Heart left ventricle (tissue), 16 donors: Measurements from ENCODE around the gene STAB1. TPM values are rescaled to one million over a fixed set of nuclear protein-coding genes. Genes with fewer than 3 reads are reported as not detected.

Experiments used
- ATAC-seq, 4 donors: fragments of 200-7000 bp; cut with Tn5 transposase; one replicate each; pipeline ENCODE4 v1.9.1; 2020 to 2022; ENCODE audit warnings: moderate library complexity in 4 of 4, mild to moderate bottlenecking in 3 of 4, moderate number of reproducible peaks in 1 of 4
- DNase-seq, 5 donors: peaks; one replicate each; pipeline ENCODE4 v3.0.0-alpha.2; 2020
- H3K27ac ChIP-seq, 12 donors: fragments of 200-600 bp; sonication (generic) in 4 of 12; one replicate each; pipeline versions ENCODE4 v1.5.0 to v1.8.0; 2016 to 2022; ENCODE audit warnings: mild to moderate bottlenecking in 2 of 12
- H3K27me3 ChIP-seq, 9 donors: fragments of 200-600 bp; sonication (generic) in 2 of 9; one replicate each; pipeline versions ENCODE4 v1.5.1 to v1.8.0; 2016 to 2022; ENCODE audit warnings: mild to moderate bottlenecking in 3 of 9
- H3K36me3 ChIP-seq, 9 donors: fragments of 200-600 bp; sonication (generic) in 2 of 9; one replicate each; pipeline versions ENCODE4 v1.5.0 to v1.8.0; 2018 to 2022; ENCODE audit warnings: mild to moderate bottlenecking in 2 of 9
- H3K4me1 ChIP-seq, 12 donors: fragments of 200-600 bp; sonication (generic) in 4 of 12; one replicate each; pipeline versions ENCODE4 v1.5.0 to v1.8.0; 2016 to 2022; ENCODE audit warnings: mild to moderate bottlenecking in 3 of 12
- H3K4me3 ChIP-seq, 12 donors: fragments of 200-600 bp; sonication (generic) in 4 of 12; one replicate each; pipeline versions ENCODE4 v1.5.0 to v1.8.0; 2017 to 2022; ENCODE audit warnings: mild to moderate bottlenecking in 9 of 12, moderate library complexity in 4 of 12
- H3K9me3 ChIP-seq, 12 donors: fragments of 200-600 bp; sonication (generic) in 4 of 12; one replicate each; pipeline versions ENCODE4 v1.5.0 to v1.8.0; 2016 to 2022; ENCODE audit warnings: mild to moderate bottlenecking in 1 of 12
- POLR2A ChIP-seq, 2 donors: fragments of 450-650 bp; IDR thresholded peaks; one replicate each; pipeline ENCODE4 v1.6.1; 2017; ENCODE audit warnings: antibody characterized with exemption in 2 of 2, mild to moderate bottlenecking in 2 of 2, moderate library complexity in 2 of 2
- WGBS, 4 donors: extraction: QIAGEN DNeasy Blood & Tissue Kit in 2 of 4; methylation state at CpG; one replicate each; pipeline versions ENCODE4 v1.1.5 to v1.1.7; 2013 to 2018; 5-methylcytosine and 5-hydroxymethylcytosine counted together
- intact Hi-C, 10 donors: fragments of 100-400 bp; cut with DNase I; formaldehyde crosslinking; loops; one replicate each; pipeline versions ENCODE4 v1.11.1 to v1.14.2; 2022
- polyA plus RNA-seq, 2 donors: library from polyadenylated mRNA; stranded (reverse); fragments of 200-250 nt; gene quantifications; one replicate each; pipeline ENCODE4 v1.2.3, GENCODE V29; 2013
- total RNA-seq, 9 donors: library from RNA; depleted of rRNA in 2 of 9; stranded (reverse); fragments of >200 nt in 2 of 9; fragmentation: NEBNext Ultra II Directional in 3 of 9; extraction: Animal tissue kit (Norgen Biotek cat#: 25700) in 3 of 9; gene quantifications; one replicate each; pipeline versions ENCODE4 v1.1.0 to v1.2.4, GENCODE V29; 2016 to 2023
- TF ChIP-seq, protein P1 (sequence below), 12 donors: fragments of 200-600 bp; sonication (generic) in 4 of 12; IDR thresholded peaks; one replicate each; pipeline versions ENCODE4 v1.5.0 to v1.8.0; 2018 to 2022; ENCODE audit warnings: antibody characterized with exemption in 12 of 12, mild to moderate bottlenecking in 5 of 12
- donor health status: ischemic (EF 13 %, LVEDD 7.1; RV severe dilation, severe dysfunction).
- donor health status: healthy with polysubstance abuse.
- donor health status: DM: no; HTN: yes; CAD: no.
- donor health status: DM: no; HTN: no; CAD: no.
- donor health status: ischemic (EF 25% LVEDD 6.9; RV normal size, moderate dysfunction).
- donor health status: ischemic (EF 25% LVEDD 5.7; RV mildly dilated, moderate dysfunction).
- donor health status: healthy.
- donor health status: DM: yes; HTN: yes; CAD: no.
- donor health status: ischemic (EF 35%, LVEDD 5.7; RV mildly dilated, moderate dysfunction).
- donor health status: nonischemic (EF 11% LVEDD 7.7; RV severe dilation, severe dysfunction).
- donor health status: DM: yes; HTN: yes; CAD: no.
- donor health status: PGD.
- donor health status: ischemic (EF 29% LVEDD 5.4; RV normal size, mild dysfunction).
- donor health status: nonischemic (EF 23%, LVEDD 6.1; RV moderate dilation, normal function).

The STAB1 gene
- total and polyA plus RNA-seq, 11 donors: 34.1 to 351 (median 50.6) TPM

DNA sequence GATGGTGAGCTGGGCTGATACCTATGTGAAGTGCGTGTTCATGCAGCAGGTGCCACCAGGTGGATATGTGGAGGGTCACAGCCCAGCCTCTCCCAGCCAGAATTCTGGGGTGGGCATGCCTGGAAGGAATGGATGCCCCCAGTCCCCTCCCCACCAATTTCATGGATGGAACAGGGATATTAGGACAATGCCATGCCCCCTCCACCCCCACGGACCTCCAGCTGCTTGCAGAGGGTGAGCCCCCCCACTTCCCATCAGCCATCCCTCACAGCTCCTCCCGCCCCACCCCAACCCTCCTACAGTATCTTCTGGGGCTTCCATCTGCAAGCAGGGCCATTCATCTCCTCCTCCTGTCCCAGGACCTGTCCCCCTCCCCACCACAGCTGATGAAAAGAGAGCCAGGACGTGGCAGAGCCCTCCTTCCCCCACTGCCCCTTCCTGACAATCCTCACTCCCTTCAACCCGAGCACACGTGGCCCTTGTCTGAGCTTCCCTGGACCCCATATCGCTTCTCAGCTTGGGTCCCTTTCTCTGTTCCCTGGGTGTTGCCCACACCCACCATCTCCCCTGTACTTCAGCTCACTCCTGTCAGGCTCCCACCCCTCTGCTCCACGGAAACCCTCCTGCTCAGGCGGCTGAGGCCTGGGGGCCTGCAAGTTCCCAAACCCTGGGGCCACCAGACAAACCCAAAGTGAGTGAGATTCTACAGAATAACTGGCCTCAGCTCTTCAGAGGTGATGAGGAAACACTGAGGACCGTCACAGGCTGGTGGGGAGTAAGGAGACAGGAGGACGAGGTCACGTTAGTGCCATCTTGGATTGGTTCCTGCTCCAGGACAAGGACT is 47.4 kb upstream of the STAB1 start:
- Histone ChIP-seq H3K4me3 (no peak overlapping the region), H3K36me3 (peaks cover 0 to 22% (median 2%) of the 10 kb centered on the region in 9 donors), H3K27ac (peak overlapping the region in 11 of 12 donors; percentile 14 to 99 (median 93)), H3K9me3 (no peaks in the 10 kb centered on the region), H3K4me1 (peaks cover 0 to 49% (median 15%) of the 10 kb centered on the region in 12 donors), H3K27me3 (no peaks in the 10 kb centered on the region)
- ATAC-seq (peak in 3 of 4 donors; percentile 0 to 1 (median 1)), DNase-seq (peak in 3 of 5 donors; percentile 29 to 50 (median 39))
- intact Hi-C loops: loop anchor here in 8 of 10 donors (1.0 to 2.0 kb wide), 3 partner anchors 17 to 19 kb away; no protein-coding TSS in a partner anchor
- TF ChIP-seq POLR2A (IDR thresholded peaks at IDR 0.05): no peak
- TF ChIP-seq, protein P1, sequence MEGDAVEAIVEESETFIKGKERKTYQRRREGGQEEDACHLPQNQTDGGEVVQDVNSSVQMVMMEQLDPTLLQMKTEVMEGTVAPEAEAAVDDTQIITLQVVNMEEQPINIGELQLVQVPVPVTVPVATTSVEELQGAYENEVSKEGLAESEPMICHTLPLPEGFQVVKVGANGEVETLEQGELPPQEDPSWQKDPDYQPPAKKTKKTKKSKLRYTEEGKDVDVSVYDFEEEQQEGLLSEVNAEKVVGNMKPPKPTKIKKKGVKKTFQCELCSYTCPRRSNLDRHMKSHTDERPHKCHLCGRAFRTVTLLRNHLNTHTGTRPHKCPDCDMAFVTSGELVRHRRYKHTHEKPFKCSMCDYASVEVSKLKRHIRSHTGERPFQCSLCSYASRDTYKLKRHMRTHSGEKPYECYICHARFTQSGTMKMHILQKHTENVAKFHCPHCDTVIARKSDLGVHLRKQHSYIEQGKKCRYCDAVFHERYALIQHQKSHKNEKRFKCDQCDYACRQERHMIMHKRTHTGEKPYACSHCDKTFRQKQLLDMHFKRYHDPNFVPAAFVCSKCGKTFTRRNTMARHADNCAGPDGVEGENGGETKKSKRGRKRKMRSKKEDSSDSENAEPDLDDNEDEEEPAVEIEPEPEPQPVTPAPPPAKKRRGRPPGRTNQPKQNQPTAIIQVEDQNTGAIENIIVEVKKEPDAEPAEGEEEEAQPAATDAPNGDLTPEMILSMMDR (IDR thresholded peaks at IDR 0.05): no peak
- WGBS, 4 donors: 45 to 59% (median 49%) methylated on average over 12 of the region's 12 CpGs

DNA sequence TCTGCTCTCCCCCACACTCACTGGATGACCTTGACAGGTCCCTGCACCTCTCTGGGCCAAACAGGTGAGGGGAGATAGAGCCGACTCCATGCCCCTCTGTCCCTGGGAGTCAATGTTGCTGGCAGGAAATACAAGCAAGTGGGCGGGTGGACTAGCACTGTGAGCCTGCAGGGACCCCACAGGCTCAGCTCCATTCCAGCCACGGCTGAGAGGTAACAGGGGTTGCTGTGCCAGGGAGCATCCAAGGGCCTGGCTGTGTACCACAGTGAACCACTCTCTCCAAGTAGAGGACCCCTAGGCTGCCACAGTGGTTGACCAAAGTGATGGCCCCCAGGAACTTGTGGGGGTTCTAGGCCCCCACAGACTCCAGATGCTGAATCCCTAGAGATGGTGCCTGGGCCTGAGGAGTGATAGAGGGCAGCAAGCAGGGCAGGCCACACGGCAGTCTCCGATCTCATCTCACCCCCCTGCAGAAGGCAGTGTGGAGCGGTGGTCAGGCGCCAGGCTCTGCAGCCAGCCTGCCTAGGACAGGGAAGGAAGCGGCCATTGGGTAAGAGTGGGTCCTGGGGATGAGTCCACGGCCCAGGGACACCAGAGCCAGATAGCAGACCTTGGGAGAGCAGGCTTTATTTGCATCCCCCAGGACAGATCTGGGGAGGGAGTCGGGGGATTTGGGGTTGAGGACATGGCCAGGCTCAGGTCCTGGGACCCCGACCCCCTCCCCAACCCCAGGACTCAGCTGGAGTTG is 44.5 kb upstream of the STAB1 start:
- Histone ChIP-seq H3K4me1 (peaks cover 0 to 50% (median 22%) of the 10 kb centered on the region in 12 donors), H3K27ac (peak overlapping the region; percentile 13 to 99 (median 94)), H3K4me3 (peak overlapping the region in 11 of 12 donors; percentile 31 to 92 (median 63)), H3K27me3 (no peaks in the 10 kb centered on the region), H3K9me3 (no peaks in the 10 kb centered on the region), H3K36me3 (peaks cover 0 to 22% (median 2%) of the 10 kb centered on the region in 9 donors)
- peak in 2 of 4 donors; percentile 0 to 1 for ATAC-seq
- WGBS, 4 donors: 51 to 63% (median 51%) methylated on average over 11 of the region's 11 CpGs; no CpG with 5 or more reads in 1 of the 4 donors
- intact Hi-C loops: loop anchor here in 1 of 10 donors (10.0 kb wide), 1 partner anchor 234 kb away; the partner anchor contains the start of genes GNL3 and PBRM1
- no peak for TF ChIP-seq POLR2A (IDR thresholded peaks at IDR 0.05)
- TF ChIP-seq, protein P1 (IDR thresholded peaks at IDR 0.05): no peak
- DNase-seq: peak in 2 of 5 donors; percentile 31 to 60

DNA sequence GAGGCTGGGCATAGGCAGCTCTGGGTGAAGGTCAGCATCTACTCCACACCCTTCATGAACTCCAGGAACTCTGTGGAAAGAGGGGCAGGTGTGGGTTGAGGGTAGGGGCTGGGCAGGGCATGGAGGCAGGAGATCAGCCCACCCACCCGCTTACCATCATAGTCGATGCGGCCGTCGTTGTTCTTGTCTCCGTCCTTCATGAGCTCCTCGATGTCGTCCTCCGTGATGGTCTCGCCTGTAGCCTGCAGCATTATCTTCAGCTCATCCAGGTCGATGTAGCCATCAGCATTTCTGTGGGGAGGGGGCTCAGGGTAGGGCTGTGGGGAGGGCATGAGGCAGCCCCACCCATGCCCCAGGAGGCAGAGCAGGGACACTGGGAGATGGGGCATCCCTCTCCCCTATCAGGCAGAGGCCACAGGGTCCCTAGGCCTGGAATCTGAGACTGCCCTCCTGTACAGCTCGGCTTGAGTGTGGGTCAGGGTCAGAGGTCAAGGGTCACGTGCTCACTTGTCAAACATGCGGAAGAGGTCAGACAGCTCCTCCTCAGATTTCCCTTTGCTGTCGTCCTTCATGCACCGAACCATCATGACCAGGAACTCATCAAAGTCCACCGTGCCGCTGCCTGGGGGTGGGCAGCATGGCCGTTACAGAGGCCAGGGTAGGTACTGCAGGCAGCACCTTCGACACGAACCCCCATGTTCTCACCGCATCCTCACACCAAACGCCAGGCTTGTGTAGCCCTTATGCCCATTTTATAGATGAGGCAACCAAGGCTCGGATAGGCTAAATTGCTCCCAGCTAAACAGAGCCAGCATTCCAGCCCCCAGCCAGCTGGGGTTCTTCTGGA is 43.7 kb upstream of the STAB1 start:
- Histone ChIP-seq H3K27me3 (no peaks in the 10 kb centered on the region), H3K36me3 (peaks cover 0 to 22% (median 2%) of the 10 kb centered on the region in 9 donors), H3K4me3 (peak overlapping the region; percentile 9 to 92 (median 63)), H3K27ac (peak overlapping the region; percentile 85 to 99 (median 94)), H3K4me1 (peaks cover 0 to 51% (median 24%) of the 10 kb centered on the region in 12 donors), H3K9me3 (no peaks in the 10 kb centered on the region)
- peak in 3 of 5 donors; percentile 29 to 49 (median 36) for DNase-seq
- no peak for ATAC-seq
- intact Hi-C loops: loop anchor here in 1 of 10 donors (10.0 kb wide), 1 partner anchor 233 kb away; the partner anchor contains the start of genes GNL3 and PBRM1
- WGBS, 4 donors: 52 to 75% (median 59%) methylated on average over 18 to 24 of the region's 24 CpGs
- TF ChIP-seq POLR2A (IDR thresholded peaks at IDR 0.05): peak in 1 of 2 donors; percentile 4
- TF ChIP-seq, protein P1 (IDR thresholded peaks at IDR 0.05): peak in 3 of 12 donors; percentile 7 to 38 (median 29)
